ENCODE results near the gene HOTAIR.

- no peak for TF ChIP-seq CTCF (IDR thresholded peaks at IDR 0.05)
- no peak for TF ChIP-seq EZH2phosphoT487 (IDR thresholded peaks at IDR 0.05)
Measured at GRCh38 chr12:53971686-53972085, 3.1 kb downstream of the HOTAIR start.

Data from neural progenitor cell (in vitro differentiated cells).